ENCODE data around the gene CCDC124. TPM values are rescaled to one million over a fixed set of nuclear protein-coding genes. Genes with fewer than 3 reads are reported as not detected.
A peak's percentile ranks its signal among the peaks of the same experiment; 100 is the strongest.

Gene CCDC124
- polyA plus RNA-seq, 5 donors = 36.0 to 90.2 (median 46.2) TPM

GRCh38 chr19:17931532-17932191 lies 1.2 kb upstream of the CCDC124 start:
- DNase-seq = no peak

GRCh38 chr19:17933414-17934129 lies 757 bp downstream of the CCDC124 start:
- no peak for DNase-seq

GRCh38 chr19:17936379-17936778 lies 3.6 kb downstream of the CCDC124 start:
- no peak for DNase-seq

- no peak for DNase-seq
These were observed 4.6 kb downstream of the CCDC124 start for GRCh38 chr19:17937371-17937900.

- DNase-seq = no peak
These were observed 5.5 kb downstream of the CCDC124 start for GRCh38 chr19:17938092-17938845.

- DNase-seq = no peak
These were observed 9.4 kb downstream of the CCDC124 start for GRCh38 chr19:17942181-17942580.

- DNase-seq = no peak
These were observed 9.9 kb downstream of the CCDC124 start for GRCh38 chr19:17942582-17943273.

GRCh38 chr19:17943274-17944221 lies 10.7 kb downstream of the CCDC124 start:
- DNase-seq = no peak

GRCh38 chr19:17944301-17944700 lies 11.5 kb downstream of the CCDC124 start:
- DNase-seq = no peak

- DNase-seq = no peak
These were observed 14.4 kb downstream of the CCDC124 start for GRCh38 chr19:17946965-17947784.

GRCh38 chr19:17947815-17948513 lies 15.1 kb downstream of the CCDC124 start:
- peak; percentile 95 to 96 for DNase-seq

- DNase-seq = no peak
These were observed 15.7 kb downstream of the CCDC124 start for GRCh38 chr19:17948514-17948900.

- no peak for DNase-seq
These were observed 16.4 kb downstream of the CCDC124 start for GRCh38 chr19:17948931-17949930.

- no peak for DNase-seq
These were observed 17.1 kb downstream of the CCDC124 start for GRCh38 chr19:17949956-17950309.

- no peak for DNase-seq
These were observed 17.7 kb downstream of the CCDC124 start for GRCh38 chr19:17950310-17951156.

- no peak for DNase-seq
These were observed 18.6 kb downstream of the CCDC124 start for GRCh38 chr19:17951157-17951989.
